Ascending aorta (tissue), 2 donors: ENCODE measurements around the gene FANCC. TPM values are rescaled to one million over a fixed set of nuclear protein-coding genes. Genes with fewer than 3 reads are reported as not detected.
A peak's percentile ranks its signal among the peaks of the same experiment; 100 is the strongest.

Experiments
- DNase-seq, 2 donors: peaks; one replicate each; pipeline ENCODE4 v3.0.0-alpha.2; 2019; ENCODE audit warnings: low spot score in 2 of 2
- H3K27ac ChIP-seq, 2 donors: fragments of 200-600 bp; sonication (generic); one replicate each; pipeline ENCODE4 v1.5.1; 2016 to 2017; ENCODE audit warnings: mild to moderate bottlenecking in 1 of 2
- H3K27me3 ChIP-seq: fragments of 200-600 bp; sonication (generic); one replicate; pipeline ENCODE4 v1.5.1; 2017
- H3K36me3 ChIP-seq, 2 donors: fragments of 200-600 bp; sonication (generic); one replicate each; pipeline ENCODE4 v1.5.1; 2016
- H3K4me1 ChIP-seq, 2 donors: fragments of 200-600 bp; sonication (generic); one replicate each; pipeline ENCODE4 v1.5.1; 2016 to 2017; ENCODE audit warnings: mild to moderate bottlenecking in 1 of 2
- H3K4me3 ChIP-seq, 2 donors: fragments of 200-600 bp; sonication (generic); one replicate each; pipeline ENCODE4 v1.5.1; 2016 to 2017; ENCODE audit warnings: mild to moderate bottlenecking in 1 of 2
- H3K9me3 ChIP-seq, 2 donors: fragments of 200-600 bp; sonication (generic); one replicate each; pipeline ENCODE4 v1.5.1; 2016
- intact Hi-C: fragments of 100-400 bp; cut with DNase I; formaldehyde crosslinking; loops from one replicate; pipeline ENCODE4 v1.15.1; 2023
- total RNA-seq: library from RNA; depleted of rRNA; stranded (reverse); fragments of >200 nt; gene quantifications from one replicate; pipeline ENCODE4 v1.1.0, GENCODE V29; 2016
- TF ChIP-seq, protein P1 (sequence below), 3 experiments: fragments of 200-600 bp in 2 of 3; fragments of 450-650 bp in 1 of 3; sonication (generic) in 2 of 3; IDR thresholded peaks; one replicate each; pipeline ENCODE4 v1.5.1; 2016 to 2019; ENCODE audit warnings: antibody characterized with exemption in 3 of 3, mild to moderate bottlenecking in 1 of 3, moderate library complexity in 1 of 3

The FANCC gene
- total RNA-seq, 1 donor from 2014 or later, result 0.64 TPM

DNA sequence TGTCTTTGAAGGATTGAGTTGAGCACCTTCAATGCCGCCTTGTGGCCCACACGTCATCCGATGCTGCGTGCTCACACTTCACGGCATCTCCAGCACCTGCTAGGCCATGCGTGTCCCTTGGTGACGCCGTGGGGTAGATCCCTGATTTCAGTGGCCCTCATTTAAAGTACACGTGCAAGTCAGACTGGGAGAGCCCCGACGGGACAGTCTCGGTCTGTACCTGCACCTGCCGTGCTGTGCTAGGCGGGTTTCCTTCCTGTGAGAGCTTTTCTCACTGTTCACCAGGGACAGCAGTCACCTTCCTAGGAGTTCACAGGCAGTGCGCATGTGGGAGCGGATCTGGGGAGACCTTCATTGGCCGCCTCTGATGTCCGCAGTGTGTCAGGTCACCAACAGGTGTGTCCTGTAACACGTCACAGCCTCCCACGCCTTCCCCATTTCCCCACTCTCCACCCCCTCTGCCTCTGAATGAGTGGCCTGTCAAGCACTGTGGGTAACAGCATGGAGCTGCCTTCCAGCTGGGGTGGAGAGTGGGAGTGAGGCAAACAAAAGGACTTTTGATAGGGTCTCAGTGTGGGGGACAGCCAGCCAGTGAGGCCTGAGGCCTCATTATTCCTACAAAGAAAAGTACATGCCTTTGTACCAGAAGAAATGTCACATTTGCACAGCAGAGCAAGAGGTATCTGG lies 236.4 kb downstream of the FANCC start:
- no peaks in the 10 kb centered on the region for H3K27me3 ChIP-seq
- H3K36me3 ChIP-seq, result peaks cover 41 to 59% of the 10 kb centered on the region in 2 donors
- TF ChIP-seq, protein P1, sequence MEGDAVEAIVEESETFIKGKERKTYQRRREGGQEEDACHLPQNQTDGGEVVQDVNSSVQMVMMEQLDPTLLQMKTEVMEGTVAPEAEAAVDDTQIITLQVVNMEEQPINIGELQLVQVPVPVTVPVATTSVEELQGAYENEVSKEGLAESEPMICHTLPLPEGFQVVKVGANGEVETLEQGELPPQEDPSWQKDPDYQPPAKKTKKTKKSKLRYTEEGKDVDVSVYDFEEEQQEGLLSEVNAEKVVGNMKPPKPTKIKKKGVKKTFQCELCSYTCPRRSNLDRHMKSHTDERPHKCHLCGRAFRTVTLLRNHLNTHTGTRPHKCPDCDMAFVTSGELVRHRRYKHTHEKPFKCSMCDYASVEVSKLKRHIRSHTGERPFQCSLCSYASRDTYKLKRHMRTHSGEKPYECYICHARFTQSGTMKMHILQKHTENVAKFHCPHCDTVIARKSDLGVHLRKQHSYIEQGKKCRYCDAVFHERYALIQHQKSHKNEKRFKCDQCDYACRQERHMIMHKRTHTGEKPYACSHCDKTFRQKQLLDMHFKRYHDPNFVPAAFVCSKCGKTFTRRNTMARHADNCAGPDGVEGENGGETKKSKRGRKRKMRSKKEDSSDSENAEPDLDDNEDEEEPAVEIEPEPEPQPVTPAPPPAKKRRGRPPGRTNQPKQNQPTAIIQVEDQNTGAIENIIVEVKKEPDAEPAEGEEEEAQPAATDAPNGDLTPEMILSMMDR (IDR thresholded peaks at IDR 0.05), result no peak
- intact Hi-C loops, result loop anchor here (5.0 kb wide), 2 partner anchors 54 to 74 kb away; no protein-coding TSS in a partner anchor
- no peak for DNase-seq
- peaks cover 42 to 82% of the 10 kb centered on the region in 2 donors for H3K4me1 ChIP-seq
- H3K27ac ChIP-seq, result peak overlapping the region; percentile 84 to 95
- no peak overlapping the region for H3K4me3 ChIP-seq
- H3K9me3 ChIP-seq, result no peaks in the 10 kb centered on the region

DNA sequence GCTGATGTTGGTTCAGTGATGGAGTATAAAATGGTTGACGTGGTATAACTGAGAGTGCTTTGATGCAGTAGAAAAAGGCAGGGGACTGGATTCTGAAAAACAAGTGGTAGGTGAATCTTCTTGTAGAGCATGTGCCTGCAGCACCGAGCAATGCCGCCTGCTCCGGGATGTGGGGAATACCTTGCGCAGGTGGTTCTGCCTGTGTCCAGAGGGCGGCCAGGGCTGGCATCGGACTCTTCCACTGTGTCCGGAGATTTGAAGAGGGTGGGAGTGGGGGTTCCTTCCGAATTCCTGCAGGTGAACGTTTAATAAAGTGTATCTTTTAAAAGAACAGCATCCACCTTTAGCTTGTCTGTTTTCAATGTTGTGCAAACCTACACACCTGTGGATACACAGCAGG lies 238.0 kb downstream of the FANCC start:
- intact Hi-C loops, result loop anchor here (5.0 kb wide), 1 partner anchor 412 kb away; no protein-coding TSS in a partner anchor
- H3K4me3 ChIP-seq, result peak overlapping the region in 1 of 2 donors; percentile 47
- peaks cover 33 to 48% of the 10 kb centered on the region in 2 donors for H3K36me3 ChIP-seq
- no peaks in the 10 kb centered on the region for H3K9me3 ChIP-seq
- H3K27ac ChIP-seq, result peak overlapping the region; percentile 84 to 95
- no peak for DNase-seq
- H3K4me1 ChIP-seq, result peaks cover 37 to 80% of the 10 kb centered on the region in 2 donors
- TF ChIP-seq, protein P1 (IDR thresholded peaks at IDR 0.05), result no peak
- no peaks in the 10 kb centered on the region for H3K27me3 ChIP-seq

DNA sequence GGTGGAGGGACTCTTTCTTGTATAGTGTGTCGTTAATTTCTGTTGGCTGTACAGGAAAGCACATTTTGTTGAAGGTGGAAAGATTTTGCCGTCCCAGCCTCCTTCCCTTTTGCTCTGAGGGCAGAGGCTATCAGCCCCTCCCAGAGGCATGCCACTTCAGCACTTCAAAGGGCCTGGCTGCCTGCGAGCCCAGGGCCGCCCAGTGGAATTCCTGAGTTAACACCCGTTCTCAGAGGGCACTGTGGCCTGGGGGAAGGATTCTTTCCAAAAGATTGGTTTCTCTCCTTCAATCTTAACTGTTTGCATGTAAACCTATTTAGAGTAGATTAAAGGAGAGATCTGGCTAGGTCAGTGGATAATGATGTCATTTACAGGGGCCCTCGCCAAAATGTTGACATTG lies 238.6 kb downstream of the FANCC start:
- Histone ChIP-seq H3K27ac (peak overlapping the region; percentile 84 to 95), H3K27me3 (no peaks in the 10 kb centered on the region), H3K4me3 (peak overlapping the region; percentile 25 to 47), H3K9me3 (no peaks in the 10 kb centered on the region), H3K4me1 (peaks cover 37 to 85% of the 10 kb centered on the region in 2 donors), H3K36me3 (peaks cover 30 to 53% of the 10 kb centered on the region in 2 donors)
- peak in 1 of 2 donors; percentile 76 for DNase-seq
- TF ChIP-seq, protein P1 (IDR thresholded peaks at IDR 0.05), result no peak
- intact Hi-C loops, result loop anchor here (5.0 kb wide), 1 partner anchor 412 kb away; no protein-coding TSS in a partner anchor

DNA sequence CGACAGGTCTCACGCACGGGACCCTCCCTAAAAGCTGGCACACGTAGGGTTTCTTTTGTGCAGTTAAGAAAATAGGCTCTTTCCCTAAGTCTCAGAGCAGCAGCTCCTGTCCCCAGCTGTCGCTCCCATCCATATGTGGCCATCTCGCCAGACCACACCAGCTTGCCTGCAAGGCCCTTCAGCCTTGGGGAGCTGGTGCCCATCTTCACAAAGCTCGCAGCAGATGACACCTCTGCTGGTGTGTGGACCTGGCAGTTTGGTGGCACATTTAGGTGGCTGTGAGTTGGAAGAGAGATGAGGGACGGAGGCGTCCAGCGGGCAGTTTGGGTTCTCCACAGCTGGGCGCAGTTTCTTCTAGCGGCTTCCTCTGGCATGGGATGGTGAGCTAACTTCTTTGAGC lies 239.0 kb downstream of the FANCC start:
- no peak for DNase-seq
- intact Hi-C loops, result loop anchor here (5.0 kb wide), 1 partner anchor 411 kb away; no protein-coding TSS in a partner anchor
- TF ChIP-seq, protein P1 (IDR thresholded peaks at IDR 0.05), result no peak
- H3K9me3 ChIP-seq, result no peaks in the 10 kb centered on the region
- peaks cover 27 to 52% of the 10 kb centered on the region in 2 donors for H3K36me3 ChIP-seq
- H3K4me3 ChIP-seq, result peak overlapping the region; percentile 25 to 47
- no peaks in the 10 kb centered on the region for H3K27me3 ChIP-seq
- peaks cover 39 to 87% of the 10 kb centered on the region in 2 donors for H3K4me1 ChIP-seq
- peak overlapping the region; percentile 84 to 95 for H3K27ac ChIP-seq

DNA sequence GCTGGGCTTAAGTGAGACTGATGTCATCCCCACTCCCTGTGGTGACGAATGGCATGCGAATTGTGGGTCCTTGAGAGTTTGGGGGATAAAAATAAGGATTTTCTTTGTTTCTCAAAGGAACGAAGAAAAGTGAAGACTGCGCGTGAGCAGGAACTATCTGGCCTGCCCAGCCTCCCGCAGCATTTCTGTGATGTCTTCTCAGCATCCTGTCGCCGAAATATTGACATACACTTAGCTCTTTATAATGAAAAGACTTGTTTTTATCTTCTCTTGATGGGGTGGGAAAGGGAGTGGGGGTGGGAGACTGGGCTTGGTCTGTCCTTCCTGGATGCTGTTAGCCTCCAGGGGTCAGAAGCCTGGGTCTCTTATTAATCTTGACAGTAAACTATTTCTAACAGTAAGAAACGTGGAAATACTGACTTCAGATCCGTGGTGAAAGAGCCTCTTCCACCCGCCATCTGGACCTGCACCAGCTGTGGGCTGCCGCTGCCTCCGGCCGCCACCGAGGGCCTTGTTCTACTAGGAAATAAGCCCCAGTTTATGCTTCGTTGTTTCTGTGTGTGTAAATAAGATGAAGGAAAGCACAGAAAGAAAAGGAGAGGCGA lies 239.6 kb downstream of the FANCC start:
- intact Hi-C loops, result loop anchor here (5.0 kb wide), 1 partner anchor 411 kb away; no protein-coding TSS in a partner anchor
- no peaks in the 10 kb centered on the region for H3K9me3 ChIP-seq
- no peaks in the 10 kb centered on the region for H3K27me3 ChIP-seq
- DNase-seq, result peak in 1 of 2 donors; percentile 70
- H3K4me1 ChIP-seq, result peaks cover 40 to 90% of the 10 kb centered on the region in 2 donors
- TF ChIP-seq, protein P1 (IDR thresholded peaks at IDR 0.05), result no peak
- peak overlapping the region; percentile 25 to 47 for H3K4me3 ChIP-seq
- peaks cover 20 to 47% of the 10 kb centered on the region in 2 donors for H3K36me3 ChIP-seq
- H3K27ac ChIP-seq, result peak overlapping the region; percentile 84 to 95
